Epithelial cell of proximal tubule (primary cell): Measurements from ENCODE around the gene ADAMTSL3. TPM values are rescaled to one million over a fixed set of nuclear protein-coding genes. Genes with fewer than 3 reads are reported as not detected.

Experiments
- DNase-seq: peaks from one replicate; pipeline ENCODE4 v3.0.0-alpha.2; 2011; ENCODE audit warnings: low read depth
- H3K4me3 ChIP-seq: 2 replicates; pipeline ENCODE4 v1.5.1; 2011; ENCODE audit warnings: low read depth, mild to moderate bottlenecking, low read length
- CTCF ChIP-seq: conservative IDR thresholded peaks from 2 replicates; pipeline ENCODE4 v1.5.1; 2012; ENCODE audit warnings: low read depth, mild to moderate bottlenecking, low read length
- total RNA-seq: library from RNA; depleted of rRNA; stranded (reverse); fragments of >200 nt; gene quantifications from 2 replicates; pipeline ENCODE4 v1.2.3, GENCODE V29; 2015

Gene ADAMTSL3
- total RNA-seq, 1 donor from 2014 or later: 0.58 TPM

- no peak for TF ChIP-seq CTCF
- DNase-seq: no peak
- H3K4me3 ChIP-seq: no peak overlapping the region
Observed at GRCh38 chr15:83971992-83972391, 318.1 kb downstream of the ADAMTSL3 start.

- no peak for DNase-seq
- no peak overlapping the region for H3K4me3 ChIP-seq
- peak; percentile 49 for TF ChIP-seq CTCF
Observed at GRCh38 chr15:83973816-83974215, 319.9 kb downstream of the ADAMTSL3 start.

GRCh38 chr15:83977992-83978391 is 324.1 kb downstream of the ADAMTSL3 start:
- no peak for DNase-seq
- no peak for TF ChIP-seq CTCF
- H3K4me3 ChIP-seq: no peak overlapping the region

GRCh38 chr15:83978588-83978987 is 324.7 kb downstream of the ADAMTSL3 start:
- H3K4me3 ChIP-seq: no peak overlapping the region
- no peak for DNase-seq
- TF ChIP-seq CTCF: no peak

GRCh38 chr15:83980637-83981036 is 326.7 kb downstream of the ADAMTSL3 start:
- no peak for TF ChIP-seq CTCF

GRCh38 chr15:83982748-83983147 is 328.8 kb downstream of the ADAMTSL3 start:
- TF ChIP-seq CTCF: no peak
- DNase-seq: no peak
- no peak overlapping the region for H3K4me3 ChIP-seq

More at GRCh38 chr15:83980637-83981036, 326.7 kb downstream of the ADAMTSL3 start:
- no peak overlapping the region for H3K4me3 ChIP-seq
- DNase-seq: no peak

GRCh38 chr15:83983634-83984458 is 329.9 kb downstream of the ADAMTSL3 start:
- H3K4me3 ChIP-seq: no peak overlapping the region
- no peak for DNase-seq
- TF ChIP-seq CTCF: no peak
